T-helper 1 cell treated with Interleukin-12 subunit alpha and Interleukin-12 subunit beta and Interleukin-4 antibody, amounts not matched to agents 30 μg/mL and 1 μg/mL, for 36 hours (primary cell): Measurements from ENCODE around the gene TAL2.

Experiments used
- H3K27ac Mint-ChIP-seq: one replicate; pipeline ENCODE4 v1.8.0; 2021; ENCODE audit warnings: mild to moderate bottlenecking, mixed read lengths
- H3K27me3 Mint-ChIP-seq: one replicate; pipeline ENCODE4 v1.8.0; 2021; ENCODE audit warnings: low read depth, mixed read lengths
- H3K36me3 Mint-ChIP-seq: one replicate; pipeline ENCODE4 v1.8.0; 2021; ENCODE audit warnings: low read depth, mixed read lengths
- H3K4me1 Mint-ChIP-seq: one replicate; pipeline ENCODE4 v1.8.0; 2021; ENCODE audit warnings: low read depth, mixed read lengths
- H3K4me3 Mint-ChIP-seq: one replicate; pipeline ENCODE4 v1.8.0; 2021; ENCODE audit warnings: mild to moderate bottlenecking, moderate library complexity, mixed read lengths
- H3K9me3 Mint-ChIP-seq: one replicate; pipeline ENCODE4 v1.8.0; 2021; ENCODE audit warnings: mixed read lengths

The TAL2 gene

GRCh38 chr9:105710638-105711037 is 48.4 kb downstream of the TAL2 start:
- peaks cover 7% of the 10 kb centered on the region for H3K4me1 Mint-ChIP-seq
- H3K4me3 Mint-ChIP-seq, result no peak overlapping the region
- H3K27ac Mint-ChIP-seq, result no peak overlapping the region
- no peaks in the 10 kb centered on the region for H3K9me3 Mint-ChIP-seq
- no peaks in the 10 kb centered on the region for H3K27me3 Mint-ChIP-seq
- peaks cover 1% of the 10 kb centered on the region for H3K36me3 Mint-ChIP-seq

GRCh38 chr9:105711867-105712266 is 49.6 kb downstream of the TAL2 start:
- Mint-ChIP-seq H3K27ac (no peak overlapping the region), H3K36me3 (no peaks in the 10 kb centered on the region), H3K4me1 (peaks cover 7% of the 10 kb centered on the region), H3K9me3 (no peaks in the 10 kb centered on the region), H3K4me3 (no peak overlapping the region), H3K27me3 (no peaks in the 10 kb centered on the region)

GRCh38 chr9:105712297-105712696 is 50.0 kb downstream of the TAL2 start:
- no peak overlapping the region for H3K27ac Mint-ChIP-seq
- H3K4me3 Mint-ChIP-seq, result no peak overlapping the region
- H3K36me3 Mint-ChIP-seq, result no peaks in the 10 kb centered on the region
- no peaks in the 10 kb centered on the region for H3K27me3 Mint-ChIP-seq
- no peaks in the 10 kb centered on the region for H3K9me3 Mint-ChIP-seq
- peaks cover 7% of the 10 kb centered on the region for H3K4me1 Mint-ChIP-seq
